ENCODE data around the gene ELAVL3. TPM values are rescaled to one million over a fixed set of nuclear protein-coding genes. Genes with fewer than 3 reads are reported as not detected.

ELAVL3 gene
- total RNA-seq (2021) (1.4 to 3.0 TPM (median 1.6 TPM) in 3 replicates), Bru-seq, nascent RNA (percentile 13 among the genes with signal in this experiment)
- long read RNA-seq, experiment 1: 0 reads
- long read RNA-seq, experiment 2, partial matches to known transcripts: 0 of 1 reads
- long read RNA-seq, experiment 2, other reads (novel, unspliced or antisense): 1 of 1 reads
- long read RNA-seq, experiment 3: 0 reads

- POLR2A ChIA-PET: interaction anchor here (1.6 kb wide), 1 partner anchor 59 kb away, joined by 4 read pairs; no protein-coding TSS in a partner anchor
- TF ChIP-seq NFYB (CRISPR knock-in tag; conservative IDR thresholded peaks at IDR 0.05; ENCODE audit: low read depth): peak; percentile 69
- TF ChIP-seq SOX15 (CRISPR knock-in tag; IDR thresholded peaks at IDR 0.05): no peak
- no peak; the same call in 1 of the 2 replicates for TF ChIP-seq E2F1 (CRISPR knock-in tag; IDR thresholded peaks at IDR 0.05)
- TF ChIP-seq ZNF423 (CRISPR knock-in tag; IDR thresholded peaks at IDR 0.05): no peak
- no peak for TF ChIP-seq ZNF396 (CRISPR knock-in tag; IDR thresholded peaks at IDR 0.05; ENCODE audit: borderline replicate concordance)
- TF ChIP-seq TCF7 (CRISPR knock-in tag; IDR thresholded peaks at IDR 0.05; ENCODE audit: low read depth): no peak
- TF ChIP-seq FOXK1 (CRISPR knock-in tag; IDR thresholded peaks at IDR 0.05): no peak
- Mint-ChIP-seq H3K27ac (no peak within 1 kb of the TSS), H3K27me3 (ENCODE audit: low read depth) (peaks cover 55% of the 10 kb centered on the region), H3K4me1 (peaks cover 13% of the 10 kb centered on the region), H3K36me3 (no peaks in the 10 kb centered on the region), H3K9me3 (no peaks in the 10 kb centered on the region), H3K4me3 (peak within 1 kb of the TSS; percentile 62)
- peak; percentile 69 for DNase-seq (ENCODE audit: low spot score)
- peak; percentile 6 for ATAC-seq
- CTCF ChIA-PET: interaction anchor here (0.5 to 3.1 kb wide), 10 partner anchors 11 to 253 kb away, joined by 3 to 36 read pairs (median 6); partner anchors contain the start of gene RGL3
Observed at GRCh38 chr19:11480715-11481533, at the start of gene ELAVL3. Gene ELAVL3 (minus strand): TSS chr19:11481046. CDS start chr19:11480608, 438 bp downstream.

GRCh38 chr19:11530432-11530831 is 49.6 kb upstream of the ELAVL3 start:
- H3K27ac Mint-ChIP-seq: no peak overlapping the region
- CTCF ChIA-PET: interaction anchor here (0.6 to 1.4 kb wide), 12 partner anchors 8 to 267 kb away, joined by 3 to 10 read pairs (median 5); partner anchors contain the start of genes CNN1, RGL3 and SWSAP1
- TF ChIP-seq FOXK1 (CRISPR knock-in tag; IDR thresholded peaks at IDR 0.05) (peak; percentile 52; the same call in 1 of the 2 replicates), USF2 (CRISPR knock-in tag; IDR thresholded peaks at IDR 0.05) (peak; percentile 86), TP53 (CRISPR knock-in tag; IDR thresholded peaks at IDR 0.05) (0 out of 2 replicates have a peak, but pooled peaks have one; percentile 55), IRF1 (CRISPR knock-in tag; IDR thresholded peaks at IDR 0.05) (no peak), ZBTB21 (CRISPR knock-in tag; IDR thresholded peaks at IDR 0.05; ENCODE audit: borderline replicate concordance) (0 out of 2 replicates have a peak, but pooled peaks have one; percentile 61), ARID4B (CRISPR knock-in tag; IDR thresholded peaks at IDR 0.05; ENCODE audit: borderline replicate concordance) (peak; percentile 79; the same call in 1 of the 2 replicates), NFE2L1 (CRISPR knock-in tag; IDR thresholded peaks at IDR 0.05) (peak; percentile 54; the same call in 1 of the 2 replicates), ZSCAN18 (CRISPR knock-in tag; IDR thresholded peaks at IDR 0.05) (no peak), ZNF281 (CRISPR knock-in tag; IDR thresholded peaks at IDR 0.05) (no peak), MAX (CRISPR knock-in tag; IDR thresholded peaks at IDR 0.05) (peak; percentile 98), ERG (CRISPR knock-in tag; IDR thresholded peaks at IDR 0.05) (no peak), NR1H2 (CRISPR knock-in tag; IDR thresholded peaks at IDR 0.05) (no peak), SP1 (CRISPR knock-in tag; conservative IDR thresholded peaks at IDR 0.05) (peak; percentile 51)

More at GRCh38 chr19:11530432-11530831, 49.6 kb upstream of the ELAVL3 start:
- no peaks in the 10 kb centered on the region for H3K36me3 Mint-ChIP-seq
- peaks cover 9% of the 10 kb centered on the region for H3K4me1 Mint-ChIP-seq
- POLR2A ChIA-PET: interaction anchor here (0.6 to 1.3 kb wide), 4 partner anchors 8 to 148 kb away, joined by 3 to 6 read pairs (median 6); partner anchors contain the start of genes CNN1 and ELOF1
- H3K4me3 Mint-ChIP-seq: no peak overlapping the region
- no peaks in the 10 kb centered on the region for H3K9me3 Mint-ChIP-seq
- ATAC-seq (peak; percentile 65), DNase-seq (ENCODE audit: low spot score) (peak; percentile 81)
- H3K27me3 Mint-ChIP-seq (ENCODE audit: low read depth): peaks cover 35% of the 10 kb centered on the region

Data from WTC11 (cell line).